Measurements from ENCODE around the gene MXRA7. TPM values are rescaled to one million over a fixed set of nuclear protein-coding genes. Genes with fewer than 3 reads are reported as not detected.
A peak's percentile ranks its signal among the peaks of the same experiment; 100 is the strongest.

Gene MXRA7
- total and polyA plus RNA-seq, 4 donors, result 60.9 to 127 (median 83.2) TPM

GRCh38 chr17:76716839-76717215 lies 6.1 kb upstream of the MXRA7 start:
- Histone ChIP-seq H3K9me3 (ENCODE audit: control insufficient read depth in 4 of 4, insufficient read depth in 3 of 4, low read length in 3 of 4) (no peaks in the 10 kb centered on the region), H3K27ac (ENCODE audit: low read depth in 1 of 2, low read length in 1 of 2) (peak overlapping the region; percentile 87 to 90), H3K27me3 (ENCODE audit: control insufficient read depth in 3 of 3, insufficient read depth in 3 of 3, low read length in 2 of 3) (no peaks in the 10 kb centered on the region), H3K36me3 (ENCODE audit: control insufficient read depth in 4 of 4, insufficient read depth in 4 of 4, low read length in 4 of 4) (peaks cover 42 to 48% (median 45%) of the 10 kb centered on the region in 4 donors), H3K9ac (ENCODE audit: insufficient read depth in 1 of 2, low read length in 2 of 2) (no peak overlapping the region), H3K4me1 (ENCODE audit: control insufficient read depth in 5 of 5, insufficient read depth in 5 of 5, low read length in 5 of 5) (peaks cover 0 to 16% (median 2%) of the 10 kb centered on the region in 5 donors), H3K4me3 (no peak overlapping the region)
- no peak for ATAC-seq (ENCODE audit: insufficient read depth, low FRiP score)
- TF ChIP-seq, protein P1, sequence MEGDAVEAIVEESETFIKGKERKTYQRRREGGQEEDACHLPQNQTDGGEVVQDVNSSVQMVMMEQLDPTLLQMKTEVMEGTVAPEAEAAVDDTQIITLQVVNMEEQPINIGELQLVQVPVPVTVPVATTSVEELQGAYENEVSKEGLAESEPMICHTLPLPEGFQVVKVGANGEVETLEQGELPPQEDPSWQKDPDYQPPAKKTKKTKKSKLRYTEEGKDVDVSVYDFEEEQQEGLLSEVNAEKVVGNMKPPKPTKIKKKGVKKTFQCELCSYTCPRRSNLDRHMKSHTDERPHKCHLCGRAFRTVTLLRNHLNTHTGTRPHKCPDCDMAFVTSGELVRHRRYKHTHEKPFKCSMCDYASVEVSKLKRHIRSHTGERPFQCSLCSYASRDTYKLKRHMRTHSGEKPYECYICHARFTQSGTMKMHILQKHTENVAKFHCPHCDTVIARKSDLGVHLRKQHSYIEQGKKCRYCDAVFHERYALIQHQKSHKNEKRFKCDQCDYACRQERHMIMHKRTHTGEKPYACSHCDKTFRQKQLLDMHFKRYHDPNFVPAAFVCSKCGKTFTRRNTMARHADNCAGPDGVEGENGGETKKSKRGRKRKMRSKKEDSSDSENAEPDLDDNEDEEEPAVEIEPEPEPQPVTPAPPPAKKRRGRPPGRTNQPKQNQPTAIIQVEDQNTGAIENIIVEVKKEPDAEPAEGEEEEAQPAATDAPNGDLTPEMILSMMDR (IDR thresholded peaks at IDR 0.05; ENCODE audit: control extremely low read depth, extremely low read depth), result no peak
- DNase-seq, result no peak
- WGBS, 2 donors, result 30 to 47% methylated on average over 6 of the region's 6 CpGs

GRCh38 chr17:76716146-76716838 lies 5.5 kb upstream of the MXRA7 start:
- H3K4me3 ChIP-seq, result no peak overlapping the region
- H3K36me3 ChIP-seq (ENCODE audit: control insufficient read depth in 4 of 4, insufficient read depth in 4 of 4, low read length in 4 of 4), result peaks cover 38 to 43% (median 40%) of the 10 kb centered on the region in 4 donors
- peaks cover 0 to 20% (median 5%) of the 10 kb centered on the region in 5 donors for H3K4me1 ChIP-seq (ENCODE audit: control insufficient read depth in 5 of 5, insufficient read depth in 5 of 5, low read length in 5 of 5)
- H3K27me3 ChIP-seq (ENCODE audit: control insufficient read depth in 3 of 3, insufficient read depth in 3 of 3, low read length in 2 of 3), result no peaks in the 10 kb centered on the region
- TF ChIP-seq, protein P1 (IDR thresholded peaks at IDR 0.05; ENCODE audit: control extremely low read depth, extremely low read depth), result no peak
- 29 to 47% methylated on average over 13 of the region's 13 CpGs for WGBS, 2 donors
- ATAC-seq (ENCODE audit: insufficient read depth, low FRiP score) (peak; percentile 59), DNase-seq (peak in 2 of 3 donors; percentile 30 to 42)
- H3K9ac ChIP-seq (ENCODE audit: insufficient read depth in 1 of 2, low read length in 2 of 2), result no peak overlapping the region
- peak overlapping the region; percentile 87 to 90 for H3K27ac ChIP-seq (ENCODE audit: low read depth in 1 of 2, low read length in 1 of 2)
- no peaks in the 10 kb centered on the region for H3K9me3 ChIP-seq (ENCODE audit: control insufficient read depth in 4 of 4, insufficient read depth in 3 of 4, low read length in 3 of 4)

- TF ChIP-seq, protein P1 (IDR thresholded peaks at IDR 0.05; ENCODE audit: control extremely low read depth, extremely low read depth), result no peak
- Histone ChIP-seq H3K36me3 (ENCODE audit: control insufficient read depth in 4 of 4, insufficient read depth in 4 of 4, low read length in 4 of 4) (peaks cover 32 to 36% (median 34%) of the 10 kb centered on the region in 4 donors), H3K27me3 (ENCODE audit: control insufficient read depth in 3 of 3, insufficient read depth in 3 of 3, low read length in 2 of 3) (no peaks in the 10 kb centered on the region), H3K4me3 (no peak overlapping the region), H3K9me3 (ENCODE audit: control insufficient read depth in 4 of 4, insufficient read depth in 3 of 4, low read length in 3 of 4) (no peaks in the 10 kb centered on the region), H3K4me1 (ENCODE audit: control insufficient read depth in 5 of 5, insufficient read depth in 5 of 5, low read length in 5 of 5) (peaks cover 0 to 21% (median 8%) of the 10 kb centered on the region in 5 donors), H3K9ac (ENCODE audit: insufficient read depth in 1 of 2, low read length in 2 of 2) (no peak overlapping the region), H3K27ac (ENCODE audit: low read depth in 1 of 2, low read length in 1 of 2) (peak overlapping the region in 1 of 2 donors; percentile 60)
- DNase-seq (no peak), ATAC-seq (ENCODE audit: insufficient read depth, low FRiP score) (no peak)
- WGBS, 2 donors, result 80 to 81% methylated on average over 2 of the region's 2 CpGs
These were observed 4.7 kb upstream of the MXRA7 start for GRCh38 chr17:76715496-76715830.
